Fibroblast of mammary gland (primary cell): ENCODE measurements around the gene LRP1B.
"Not testable (repeated sequence)": the region's sequence is repeated elsewhere in the genome, so short reads cannot be mapped to it uniquely, and the experiment has no call there.

ENCODE experiments used
- DNase-seq: peaks from one replicate; pipeline ENCODE4 v3.0.0-alpha.2; 2010; ENCODE audit warnings: low read depth
- H3K4me3 ChIP-seq: 2 replicates; pipeline ENCODE4 v1.5.1; 2011; ENCODE audit warnings: low read depth, mild to moderate bottlenecking, low read length, moderate library complexity; ENCODE audit not compliant: control insufficient read depth
- CTCF ChIP-seq: conservative IDR thresholded peaks from 2 replicates; pipeline ENCODE4 v1.5.1; 2011; ENCODE audit warnings: low read depth, low read length, inconsistent platforms; ENCODE audit not compliant: control insufficient read depth, insufficient read depth

LRP1B gene

DNA sequence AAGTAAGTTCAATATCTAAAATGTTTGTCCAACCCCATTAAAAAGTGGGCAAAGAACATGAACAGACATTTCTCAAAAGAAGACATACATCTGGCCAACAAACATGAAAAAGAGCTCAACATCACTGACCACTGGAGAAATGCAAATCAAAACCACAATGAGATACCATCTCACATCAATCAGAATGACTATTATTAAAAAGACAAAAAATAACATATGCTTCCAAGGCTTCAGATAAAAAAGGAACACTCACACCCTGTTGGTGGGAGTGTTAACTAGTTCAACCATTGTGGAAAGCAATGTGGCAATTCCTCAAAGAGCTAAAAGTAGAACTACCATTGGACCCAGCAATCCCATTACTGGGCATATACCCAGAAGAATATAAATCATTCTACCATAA, 931.1 kb downstream of the LRP1B start:
- no peak for TF ChIP-seq CTCF
- no peak overlapping the region for H3K4me3 ChIP-seq
- no peak for DNase-seq

GRCh38 chr2:141195087-141195486, 935.7 kb downstream of the LRP1B start:
- TF ChIP-seq CTCF = no peak
- no peak for DNase-seq

GRCh38 chr2:141187075-141187439, 943.8 kb downstream of the LRP1B start:
- no peak for TF ChIP-seq CTCF
- no peak for DNase-seq
- H3K4me3 ChIP-seq = no peak overlapping the region

More at GRCh38 chr2:141195087-141195486, 935.7 kb downstream of the LRP1B start:
- H3K4me3 ChIP-seq = no peak overlapping the region

DNA sequence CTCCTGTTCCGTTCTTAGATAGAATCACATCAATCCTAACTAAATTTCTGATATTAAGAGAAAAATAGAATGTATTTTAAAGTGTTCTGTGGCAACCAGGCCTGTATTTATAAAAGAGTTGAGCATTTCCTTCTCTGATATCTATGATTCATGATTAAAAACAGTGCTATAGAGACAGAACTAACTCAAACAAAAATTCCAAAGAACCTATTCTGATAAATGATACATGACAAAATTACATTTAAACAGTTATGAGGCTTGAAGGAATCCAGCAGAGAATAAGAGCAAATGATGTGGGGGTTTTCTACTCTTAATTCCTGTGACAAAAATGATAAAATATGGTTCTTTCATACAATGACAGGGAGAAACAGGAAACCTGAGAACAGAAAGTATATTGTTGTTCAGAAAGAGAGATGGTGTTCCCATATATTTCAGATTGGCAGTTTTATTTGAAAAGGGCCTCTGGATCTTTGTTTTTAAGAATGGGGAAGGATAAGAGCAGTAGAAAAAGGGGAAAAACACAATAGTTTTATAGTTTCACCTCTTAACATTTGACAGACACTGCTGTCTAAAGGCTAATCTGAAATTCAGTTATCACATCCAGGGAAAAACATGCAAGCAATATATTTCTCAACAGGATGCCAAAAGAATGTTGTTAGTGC, 944.3 kb downstream of the LRP1B start:
- TF ChIP-seq CTCF = no peak
- no peak for DNase-seq
- no peak overlapping the region for H3K4me3 ChIP-seq

DNA sequence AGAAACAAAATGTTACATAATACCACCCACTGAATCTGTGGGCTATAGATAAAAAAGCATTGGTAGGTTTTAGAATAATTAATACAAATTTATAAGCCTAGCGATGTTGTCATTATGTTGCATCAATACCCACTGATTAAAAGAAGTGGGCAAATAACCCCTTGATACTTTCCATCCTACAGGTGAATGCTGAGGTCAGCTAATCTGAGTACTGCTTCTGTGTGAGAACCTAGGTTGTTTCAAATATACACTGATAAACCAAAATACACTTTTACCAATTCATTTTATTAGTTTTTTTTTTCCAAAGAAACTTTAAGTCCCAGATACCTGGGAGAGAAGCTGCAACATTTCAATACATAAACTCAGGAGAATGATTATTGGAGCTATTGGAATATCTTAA, 948.6 kb downstream of the LRP1B start:
- no peak overlapping the region for H3K4me3 ChIP-seq
- DNase-seq = no peak
- no peak for TF ChIP-seq CTCF

DNA sequence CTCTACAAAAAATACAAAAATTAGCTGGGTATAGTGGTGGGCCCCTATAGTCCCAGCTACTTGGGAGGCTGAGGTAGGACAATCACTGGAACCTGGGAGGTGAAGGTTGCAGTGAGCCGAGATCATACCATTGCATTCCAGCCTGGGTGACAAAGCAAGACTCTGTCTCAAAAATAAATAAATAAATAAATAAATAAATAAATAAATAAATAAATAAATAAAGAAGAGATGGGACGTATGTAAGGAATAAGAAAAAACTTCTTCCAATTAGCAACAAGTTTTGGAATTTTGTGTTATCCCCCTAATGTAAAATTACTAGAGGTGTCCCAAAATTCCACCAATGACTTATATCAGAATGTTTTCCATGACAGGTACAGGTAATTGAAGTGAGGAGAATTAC, 961.7 kb downstream of the LRP1B start:
- DNase-seq, H3K4me3 ChIP-seq: not testable (repeated sequence)

DNA sequence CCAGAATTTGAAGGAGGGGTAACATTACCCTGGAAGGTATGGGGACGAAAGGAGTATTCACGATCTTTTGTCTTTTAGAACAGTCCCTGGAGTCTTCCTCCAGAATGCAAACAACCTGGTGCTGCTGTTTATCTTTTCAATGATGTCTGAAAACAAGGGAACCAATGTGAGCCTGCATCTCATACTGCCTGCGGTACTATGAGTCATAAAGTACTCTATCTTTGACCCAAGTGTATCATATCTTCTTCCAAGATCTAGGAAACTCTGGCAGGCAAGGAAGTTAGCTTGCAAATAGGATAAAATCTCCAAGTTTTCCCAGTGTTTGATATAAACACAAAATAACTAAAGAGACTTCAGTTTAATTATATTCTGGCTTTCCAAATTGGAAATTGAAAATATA, 968.5 kb downstream of the LRP1B start:
- H3K4me3 ChIP-seq = no peak overlapping the region
- no peak for DNase-seq
- no peak for TF ChIP-seq CTCF
